HCT116 (cell line): ENCODE measurements around the gene ERCC5. TPM values are rescaled to one million over a fixed set of nuclear protein-coding genes. Genes with fewer than 3 reads are reported as not detected.

Source experiments
- ATAC-seq: fragments of 200-7000 bp; cut with Tn5 transposase; 2 replicates; pipeline ENCODE4 v1.9.1; 2020; ENCODE audit warnings: mild to moderate bottlenecking, moderate library complexity
- BruUV-seq: library from RNA; stranded (reverse); fragments of 400-500 nt; replicated peaks from 2 replicates; lab custom pipeline; 2021; lab: Mats Ljungman, UMichigan
- CTCF ChIA-PET: fragments of 300-600 bp; sonication (Branson Sonifier 250); formaldehyde crosslinking; loops from one replicate; lab custom pipeline; 2021; ENCODE audit warnings: antibody characterized with exemption; lab: Charles Lee
- POLR2A ChIA-PET: fragments of 300-600, 350-600 bp; sonication (Branson Sonifier 250); formaldehyde crosslinking; loops from one replicate; lab custom pipeline; 2021; ENCODE audit warnings: antibody characterized with exemption; lab: Charles Lee
- RAD21 ChIA-PET, 2 experiments: fragments of 300-600 bp; sonication (Branson Sonifier 250); formaldehyde crosslinking; loops; one replicate each; lab custom pipeline; 2023; ENCODE audit warnings: low total read pairs in 2 of 2; ENCODE audit not compliant: uncharacterized antibody in 2 of 2, unreplicated experiment in 2 of 2, low non-redundant PET in 1 of 2; lab: Charles Lee
- DNase-seq: peaks from one replicate; pipeline ENCODE4 v3.0.0-alpha.2; 2010; ENCODE audit warnings: low read depth, low spot score
- H2AFZ ChIP-seq: fragments of 200-600 bp; shearing (Covaris generic), sonication (generic); 2 replicates; pipeline ENCODE4 v1.6.1; 2017; ENCODE audit warnings: low read depth, mixed run types, mixed read lengths, antibody characterized with exemption, low read length; ENCODE audit not compliant: poor library complexity, severe bottlenecking
- H3K27ac ChIP-seq: 2 replicates; pipeline ENCODE4 v1.5.1; 2012; ENCODE audit warnings: low read depth, low read length
- H3K27me3 ChIP-seq: fragments of 200-600 bp; sonication (generic); 2 replicates; pipeline ENCODE4 v1.6.1; 2016; ENCODE audit warnings: mixed run types, low read length, mixed read lengths; ENCODE audit not compliant: insufficient read depth
- H3K36me3 ChIP-seq, 2 experiments: fragments of 200-500 bp in 1 of 2; fragments of 200-600 bp in 1 of 2; sonication (Bioruptor generic) in 1 of 2; sonication (generic) in 1 of 2; 2 replicates each; pipeline versions ENCODE4 v1.5.1 to v1.6.1; 2014 to 2016; ENCODE audit warnings: low read length in 2 of 2, inconsistent platforms in 1 of 2, mixed read lengths in 1 of 2, mixed run types in 1 of 2; ENCODE audit not compliant: insufficient read depth in 2 of 2, control insufficient read depth in 1 of 2
- H3K4me1 ChIP-seq, 2 experiments: fragments of 200-600 bp in 1 of 2; sonication (generic) in 1 of 2; 2 replicates each; pipeline versions ENCODE4 v1.5.1 to v1.6.1; 2012 to 2017; ENCODE audit warnings: low read length in 2 of 2, inconsistent platforms in 1 of 2, mild to moderate bottlenecking in 1 of 2, mixed read lengths in 1 of 2, mixed run types in 1 of 2, moderate library complexity in 1 of 2; ENCODE audit not compliant: insufficient read depth in 2 of 2, control insufficient read depth in 1 of 2
- H3K4me2 ChIP-seq: fragments of 200-600 bp; sonication (generic); 2 replicates; pipeline ENCODE4 v1.6.1; 2017; ENCODE audit warnings: mixed run types, low read length, mixed read lengths
- H3K4me3 ChIP-seq, 2 experiments: fragments of 200-600 bp in 1 of 2; sonication (generic) in 1 of 2; replicated peaks in 1 of 2; 2 replicates each; pipeline ENCODE4 v1.5.1; 2011 to 2016; ENCODE audit warnings: low read length in 2 of 2, control low read depth in 1 of 2, low read depth in 1 of 2, mild to moderate bottlenecking in 1 of 2, mixed read lengths in 1 of 2, mixed run types in 1 of 2
- H3K79me2 ChIP-seq: fragments of 200-600 bp; sonication (generic); 2 replicates; pipeline ENCODE4 v1.6.1; 2017; ENCODE audit warnings: mild to moderate bottlenecking, mixed run types, low read length, moderate library complexity, mixed read lengths; ENCODE audit not compliant: insufficient read depth
- H3K9ac ChIP-seq: fragments of 200-600 bp; sonication (generic); 2 replicates; pipeline ENCODE4 v1.6.1; 2016; ENCODE audit warnings: low read length, mixed read lengths
- H3K9me2 ChIP-seq: fragments of 200-600 bp; sonication (generic), shearing (Covaris generic); 2 replicates; pipeline ENCODE4 v1.6.1; 2017; ENCODE audit warnings: mixed run types, mild to moderate bottlenecking, moderate library complexity; ENCODE audit not compliant: insufficient read depth
- H3K9me3 ChIP-seq, 2 experiments: fragments of 200-500 bp in 1 of 2; fragments of 200-600 bp in 1 of 2; sonication (Bioruptor generic) in 1 of 2; sonication (generic) in 1 of 2; 2 replicates each; pipeline ENCODE4 v1.6.1; 2014 to 2017; ENCODE audit warnings: low read length in 2 of 2, mixed read lengths in 2 of 2, inconsistent platforms in 1 of 2, low read depth in 1 of 2, mild to moderate bottlenecking in 1 of 2, mixed run types in 1 of 2, moderate library complexity in 1 of 2; ENCODE audit not compliant: control insufficient read depth in 1 of 2, insufficient read depth in 1 of 2
- H4K20me1 ChIP-seq: fragments of 200-600 bp; sonication (generic), shearing (Covaris generic); 2 replicates; pipeline ENCODE4 v1.6.1; 2017; ENCODE audit warnings: mixed run types, mild to moderate bottlenecking, moderate library complexity; ENCODE audit not compliant: insufficient read depth
- CBX3 ChIP-seq: IDR thresholded peaks from 2 replicates; pipeline ENCODE4 v1.6.1; 2012; ENCODE audit warnings: low read depth
- CEBPB ChIP-seq: IDR thresholded peaks from 2 replicates; pipeline ENCODE4 v1.6.1; 2012; ENCODE audit warnings: low read depth
- CTCF ChIP-seq, 3 experiments: fragments of 200-600 bp in 1 of 3; sonication (generic) in 1 of 3; IDR thresholded peaks in 2 of 3; conservative IDR thresholded peaks in 1 of 3; 2 replicates each; pipeline ENCODE4 v1.5.1; 2012 to 2017; ENCODE audit warnings: low read depth in 2 of 3, low read length in 2 of 3, antibody characterized with exemption in 1 of 3, borderline replicate concordance in 1 of 3, control low read depth in 1 of 3, mild to moderate bottlenecking in 1 of 3, mixed read lengths in 1 of 3, mixed run types in 1 of 3, moderate library complexity in 1 of 3; ENCODE audit not compliant: insufficient read depth in 1 of 3
- EZH2 ChIP-seq: fragments of 200-600 bp; sonication (generic); IDR thresholded peaks from 2 replicates; pipeline ENCODE4 v1.6.1; 2017; ENCODE audit warnings: antibody characterized with exemption, mixed run types
- JUND ChIP-seq: IDR thresholded peaks from 2 replicates; pipeline ENCODE4 v1.6.1; 2012
- POLR2A ChIP-seq: IDR thresholded peaks from 2 replicates; pipeline ENCODE4 v1.7.0; 2011; ENCODE audit warnings: borderline replicate concordance; ENCODE audit not compliant: insufficient read depth, insufficient read length; ENCODE audit errors: extremely low read depth
- RAD21 ChIP-seq: IDR thresholded peaks from 2 replicates; pipeline ENCODE4 v1.6.1; 2012; ENCODE audit warnings: low read depth, mild to moderate bottlenecking
- REST ChIP-seq: IDR thresholded peaks from 2 replicates; pipeline ENCODE4 v1.6.1; 2012; ENCODE audit warnings: low read depth
- TCF7L2 ChIP-seq: IDR thresholded peaks from 2 replicates; pipeline ENCODE4 v1.7.0; 2011; ENCODE audit warnings: borderline replicate concordance, inconsistent platforms; ENCODE audit not compliant: insufficient read depth, insufficient read length; ENCODE audit errors: extremely low read depth
- ZBTB33 ChIP-seq: IDR thresholded peaks from 2 replicates; pipeline ENCODE4 v1.6.1; 2011; ENCODE audit warnings: mild to moderate bottlenecking, low read length, moderate library complexity; ENCODE audit not compliant: insufficient replicate concordance; ENCODE audit errors: extremely low read depth
- ZFX ChIP-seq: fragments of 450-650 bp; IDR thresholded peaks from 2 replicates; pipeline ENCODE4 v1.6.1; 2017
- intact Hi-C: fragments of 100-400 bp; cut with micrococcal nuclease; formaldehyde crosslinking; loops from 2 replicates; pipeline ENCODE4 v1.10.0; 2022
- total RNA-seq: library from RNA; stranded (reverse); gene quantifications from one replicate; pipeline ENCODE4 v1.2.1, GENCODE V29; 2021; ENCODE audit not compliant: unreplicated experiment

ERCC5 gene
- total RNA-seq, 1 experiment from 2014 or later: 25.6 TPM

GRCh38 chr13:102873653-102874052 is 27.8 kb downstream of the ERCC5 start:
- H3K4me2 ChIP-seq: no peak overlapping the region
- intact Hi-C loops: no loop called here
- DNase-seq: no peak

More at GRCh38 chr13:102873653-102874052, 27.8 kb downstream of the ERCC5 start:
- H2AFZ ChIP-seq: no peak overlapping the region
- H3K4me1 ChIP-seq: no peaks in the 10 kb centered on the region
- no peak for ATAC-seq
- H3K9me2 ChIP-seq: no peaks in the 10 kb centered on the region
- H4K20me1 ChIP-seq: no peaks in the 10 kb centered on the region
- CTCF ChIA-PET: no interaction called here
- peaks cover 0 to 26% of the 10 kb centered on the region in 2 experiments; a peak in 2 of 4 replicates for H3K36me3 ChIP-seq
- TF ChIP-seq RAD21 (no peak), POLR2A (no peak), EZH2 (no peak), ZBTB33 (no peak), CEBPB (no peak), ZFX (no peak), CTCF (IDR thresholded peaks at IDR 0.05 in 2 of 3, conservative IDR thresholded peaks at IDR 0.05 in 1 of 3; ENCODE audit: borderline replicate concordance in 1 of 3, insufficient read depth in 1 of 3, low read depth in 2 of 3, low read length in 2 of 3) (no peak), TCF7L2 (no peak), CBX3 (no peak), REST (no peak), JUND (no peak)
- TF ChIP-seq, all 23 proteins: peak for 0
- H3K79me2 ChIP-seq: no peaks in the 10 kb centered on the region
- no peaks in the 10 kb centered on the region for H3K27me3 ChIP-seq
- RAD21 ChIA-PET: no interaction called here
- POLR2A ChIA-PET: no interaction called here
- no TSS peak for BruUV-seq
- no peak overlapping the region for H3K27ac ChIP-seq
- no peak overlapping the region for H3K4me3 ChIP-seq
- no peak overlapping the region for H3K9ac ChIP-seq
- H3K9me3 ChIP-seq: no peaks in the 10 kb centered on the region
